ENCODE data around the gene NDUFB3.
"Not testable (repeated sequence)": the region's sequence is repeated elsewhere in the genome, so short reads cannot be mapped to it uniquely, and the experiment has no call there.

Gene NDUFB3

GRCh38 chr2:201040867-201041628 lies 30.8 kb upstream of the NDUFB3 start:
- ChIA-PET CTCF (interaction anchor here (0.8 kb wide), 1 partner anchor 137 kb away, joined by 4 read pairs; no protein-coding TSS in a partner anchor), POLR2A (no interaction called here)
- peaks cover 0 to 7% of the 10 kb centered on the region in 2 experiments; a peak in 1 of 3 replicates for H3K36me3 ChIP-seq (ENCODE audit: control insufficient read depth in 2 of 2, insufficient read depth in 1 of 2, low read length in 2 of 2)
- H3K4me1 ChIP-seq (ENCODE audit: control insufficient read depth, insufficient read depth, low read length), result peaks cover 6% of the 10 kb centered on the region; the same call in 1 of the 2 replicates
- H3K4me3 ChIP-seq (ENCODE audit: low read depth, low read length), result no peak overlapping the region
- TF ChIP-seq, protein P1, sequence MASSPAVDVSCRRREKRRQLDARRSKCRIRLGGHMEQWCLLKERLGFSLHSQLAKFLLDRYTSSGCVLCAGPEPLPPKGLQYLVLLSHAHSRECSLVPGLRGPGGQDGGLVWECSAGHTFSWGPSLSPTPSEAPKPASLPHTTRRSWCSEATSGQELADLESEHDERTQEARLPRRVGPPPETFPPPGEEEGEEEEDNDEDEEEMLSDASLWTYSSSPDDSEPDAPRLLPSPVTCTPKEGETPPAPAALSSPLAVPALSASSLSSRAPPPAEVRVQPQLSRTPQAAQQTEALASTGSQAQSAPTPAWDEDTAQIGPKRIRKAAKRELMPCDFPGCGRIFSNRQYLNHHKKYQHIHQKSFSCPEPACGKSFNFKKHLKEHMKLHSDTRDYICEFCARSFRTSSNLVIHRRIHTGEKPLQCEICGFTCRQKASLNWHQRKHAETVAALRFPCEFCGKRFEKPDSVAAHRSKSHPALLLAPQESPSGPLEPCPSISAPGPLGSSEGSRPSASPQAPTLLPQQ (tag by site-specific recombination; IDR thresholded peaks at IDR 0.05), result 0 out of 2 replicates have a peak, but pooled peaks have one; percentile 42
- 0 out of 2 replicates have a peak, but pooled peaks have one; percentile 27 for TF ChIP-seq ZNF843 (tag by site-specific recombination; IDR thresholded peaks at IDR 0.05)
- no peak; the same call in 1 of the 2 replicates for TF ChIP-seq TCF7L2 (IDR thresholded peaks at IDR 0.05; ENCODE audit: borderline replicate concordance, low read depth, low read length)
- TF ChIP-seq, protein P2, sequence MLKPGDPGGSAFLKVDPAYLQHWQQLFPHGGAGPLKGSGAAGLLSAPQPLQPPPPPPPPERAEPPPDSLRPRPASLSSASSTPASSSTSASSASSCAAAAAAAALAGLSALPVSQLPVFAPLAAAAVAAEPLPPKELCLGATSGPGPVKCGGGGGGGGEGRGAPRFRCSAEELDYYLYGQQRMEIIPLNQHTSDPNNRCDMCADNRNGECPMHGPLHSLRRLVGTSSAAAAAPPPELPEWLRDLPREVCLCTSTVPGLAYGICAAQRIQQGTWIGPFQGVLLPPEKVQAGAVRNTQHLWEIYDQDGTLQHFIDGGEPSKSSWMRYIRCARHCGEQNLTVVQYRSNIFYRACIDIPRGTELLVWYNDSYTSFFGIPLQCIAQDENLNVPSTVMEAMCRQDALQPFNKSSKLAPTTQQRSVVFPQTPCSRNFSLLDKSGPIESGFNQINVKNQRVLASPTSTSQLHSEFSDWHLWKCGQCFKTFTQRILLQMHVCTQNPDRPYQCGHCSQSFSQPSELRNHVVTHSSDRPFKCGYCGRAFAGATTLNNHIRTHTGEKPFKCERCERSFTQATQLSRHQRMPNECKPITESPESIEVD (tag by site-specific recombination; IDR thresholded peaks at IDR 0.05), result peak; percentile 75
- TF ChIP-seq ZNF341 (tag by site-specific recombination; IDR thresholded peaks at IDR 0.05; ENCODE audit: low read depth), result peak; percentile 54
- TF ChIP-seq ZNF521 (tag by site-specific recombination; IDR thresholded peaks at IDR 0.05), result no peak
- peak; percentile 93 for TF ChIP-seq ZNF600 (tag by site-specific recombination; IDR thresholded peaks at IDR 0.05)
- TF ChIP-seq ZNF362 (tag by site-specific recombination; IDR thresholded peaks at IDR 0.05), result no peak
- TF ChIP-seq ZNF629 (tag by site-specific recombination; IDR thresholded peaks at IDR 0.05), result 0 out of 2 replicates have a peak, but pooled peaks have one; percentile 23
- TF ChIP-seq OSR2 (tag by site-specific recombination; IDR thresholded peaks at IDR 0.05), result peak; percentile 73
- no peak for TF ChIP-seq ZNF174 (tag by site-specific recombination; IDR thresholded peaks at IDR 0.05)
- H3K9me3 ChIP-seq (ENCODE audit: control insufficient read depth, insufficient read depth, low read depth, low read length), result no peaks in the 10 kb centered on the region
- no peak overlapping the region for H3K27ac ChIP-seq (ENCODE audit: extremely low read depth, low read depth, low read length)

DNA sequence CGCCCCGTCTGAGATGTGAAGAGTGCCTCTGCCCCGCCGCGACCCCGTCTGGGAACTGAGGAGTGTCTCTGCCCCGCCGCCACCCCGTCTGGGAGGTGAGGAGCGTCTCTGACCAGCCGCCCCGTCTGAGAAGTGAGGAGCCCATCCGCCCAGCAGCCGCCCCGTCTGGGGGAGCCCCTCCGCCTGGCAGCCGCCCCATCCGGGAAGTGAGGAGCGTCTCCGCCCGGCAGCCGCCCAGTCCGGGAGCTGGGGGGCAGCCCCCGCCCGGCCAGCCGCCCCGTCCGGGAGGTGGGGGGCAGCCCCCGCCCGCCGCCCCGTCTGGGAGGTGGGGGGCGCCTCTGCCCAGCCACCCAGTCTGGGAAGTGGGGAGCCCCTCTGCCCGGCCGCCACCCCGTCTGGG lies 29.4 kb upstream of the NDUFB3 start:
- H3K9me3 ChIP-seq (ENCODE audit: control insufficient read depth, insufficient read depth, low read depth, low read length); CTCF ChIA-PET; H3K4me1 ChIP-seq (ENCODE audit: control insufficient read depth, insufficient read depth, low read length); H3K27ac ChIP-seq (ENCODE audit: extremely low read depth, low read depth, low read length); H3K4me3 ChIP-seq (ENCODE audit: low read depth, low read length); H3K36me3 ChIP-seq (ENCODE audit: control insufficient read depth in 2 of 2, insufficient read depth in 1 of 2, low read length in 2 of 2): not testable (repeated sequence)
- POLR2A ChIA-PET, result interaction anchor here (0.6 kb wide), 1 partner anchor 48 kb away, joined by 4 read pairs; no protein-coding TSS in a partner anchor

DNA sequence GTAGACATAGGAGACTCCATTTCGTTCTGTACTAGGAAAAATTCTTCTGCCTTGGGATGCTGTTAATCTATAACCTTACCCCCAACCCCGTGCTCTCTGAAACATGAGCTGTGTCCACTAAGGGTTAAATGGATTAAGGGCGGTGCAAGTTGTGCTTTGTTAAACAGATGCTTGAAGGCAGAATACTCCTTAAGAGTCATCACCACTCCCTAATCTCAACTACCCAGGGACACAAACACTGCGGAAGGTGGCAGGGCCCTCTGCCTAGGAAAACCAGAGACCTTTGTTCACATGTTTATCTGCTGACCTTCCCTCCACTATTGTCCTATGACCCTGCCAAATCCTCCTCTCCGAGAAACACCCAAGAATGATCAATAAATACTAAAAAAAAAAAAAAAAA lies 28.8 kb upstream of the NDUFB3 start:
- CTCF ChIA-PET; H3K27ac ChIP-seq (ENCODE audit: extremely low read depth, low read depth, low read length); H3K9me3 ChIP-seq (ENCODE audit: control insufficient read depth, insufficient read depth, low read depth, low read length); H3K4me3 ChIP-seq (ENCODE audit: low read depth, low read length); H3K36me3 ChIP-seq (ENCODE audit: control insufficient read depth in 2 of 2, insufficient read depth in 1 of 2, low read length in 2 of 2); H3K4me1 ChIP-seq (ENCODE audit: control insufficient read depth, insufficient read depth, low read length): not testable (repeated sequence)
- POLR2A ChIA-PET, result interaction anchor here (0.6 kb wide), 1 partner anchor 48 kb away, joined by 4 read pairs; no protein-coding TSS in a partner anchor

- POLR2A ChIA-PET, result no interaction called here
- TF ChIP-seq ZNF624 (tag by site-specific recombination; IDR thresholded peaks at IDR 0.05) (no peak), KLF16 (tag by site-specific recombination; IDR thresholded peaks at IDR 0.05) (no peak), ZNF146 (tag by site-specific recombination; IDR thresholded peaks at IDR 0.05) (no peak), PBX3 (CRISPR knock-in tag; IDR thresholded peaks at IDR 0.05) (no peak)
- TF ChIP-seq, protein P3, sequence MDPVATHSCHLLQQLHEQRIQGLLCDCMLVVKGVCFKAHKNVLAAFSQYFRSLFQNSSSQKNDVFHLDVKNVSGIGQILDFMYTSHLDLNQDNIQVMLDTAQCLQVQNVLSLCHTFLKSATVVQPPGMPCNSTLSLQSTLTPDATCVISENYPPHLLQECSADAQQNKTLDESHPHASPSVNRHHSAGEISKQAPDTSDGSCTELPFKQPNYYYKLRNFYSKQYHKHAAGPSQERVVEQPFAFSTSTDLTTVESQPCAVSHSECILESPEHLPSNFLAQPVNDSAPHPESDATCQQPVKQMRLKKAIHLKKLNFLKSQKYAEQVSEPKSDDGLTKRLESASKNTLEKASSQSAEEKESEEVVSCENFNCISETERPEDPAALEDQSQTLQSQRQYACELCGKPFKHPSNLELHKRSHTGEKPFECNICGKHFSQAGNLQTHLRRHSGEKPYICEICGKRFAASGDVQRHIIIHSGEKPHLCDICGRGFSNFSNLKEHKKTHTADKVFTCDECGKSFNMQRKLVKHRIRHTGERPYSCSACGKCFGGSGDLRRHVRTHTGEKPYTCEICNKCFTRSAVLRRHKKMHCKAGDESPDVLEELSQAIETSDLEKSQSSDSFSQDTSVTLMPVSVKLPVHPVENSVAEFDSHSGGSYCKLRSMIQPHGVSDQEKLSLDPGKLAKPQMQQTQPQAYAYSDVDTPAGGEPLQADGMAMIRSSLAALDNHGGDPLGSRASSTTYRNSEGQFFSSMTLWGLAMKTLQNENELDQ (tag by site-specific recombination; IDR thresholded peaks at IDR 0.05; ENCODE audit: low read depth), result no peak
- TF ChIP-seq, protein P4, sequence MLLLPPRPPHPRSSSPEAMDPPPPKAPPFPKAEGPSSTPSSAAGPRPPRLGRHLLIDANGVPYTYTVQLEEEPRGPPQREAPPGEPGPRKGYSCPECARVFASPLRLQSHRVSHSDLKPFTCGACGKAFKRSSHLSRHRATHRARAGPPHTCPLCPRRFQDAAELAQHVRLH (tag by site-specific recombination; IDR thresholded peaks at IDR 0.05), result no peak
- CTCF ChIA-PET, result no interaction called here
Measured at GRCh38 chr2:201046881-201047280, 24.9 kb upstream of the NDUFB3 start.

More at GRCh38 chr2:201046881-201047280, 24.9 kb upstream of the NDUFB3 start:
- Histone ChIP-seq H3K4me1 (ENCODE audit: control insufficient read depth, insufficient read depth, low read length) (no peaks in the 10 kb centered on the region), H3K27ac (ENCODE audit: extremely low read depth, low read depth, low read length) (no peak overlapping the region), H3K36me3 (ENCODE audit: control insufficient read depth in 2 of 2, insufficient read depth in 1 of 2, low read length in 2 of 2) (peaks cover 4 to 7% of the 10 kb centered on the region in 2 experiments; a peak in 2 of 3 replicates), H3K4me3 (ENCODE audit: low read depth, low read length) (no peak overlapping the region), H3K9me3 (ENCODE audit: control insufficient read depth, insufficient read depth, low read depth, low read length) (no peaks in the 10 kb centered on the region)

Data from HEK293 (cell line).